GM18870 (cell line): ENCODE results near the gene CEP55.

Experiments used
- ATAC-seq: cut with Tn5 transposase; IDR thresholded peaks from one replicate; pipeline ENCODE4 v1.9.1; 2021; ENCODE audit warnings: moderate library complexity; ENCODE audit not compliant: unreplicated experiment

The CEP55 gene

GRCh38 chr10:93559490-93559889 lies 63.1 kb downstream of the CEP55 start:
- no peak for ATAC-seq

GRCh38 chr10:93560541-93560940 lies 64.1 kb downstream of the CEP55 start:
- no peak for ATAC-seq

GRCh38 chr10:93565446-93565845 lies 69.0 kb downstream of the CEP55 start:
- ATAC-seq, result no peak

- ATAC-seq, result no peak
These were observed 70.2 kb downstream of the CEP55 start, which contains the start of gene FFAR4 for GRCh38 chr10:93566435-93567276. Gene FFAR4, plus strand, starts transcription at chr10:93566665. Its CDS starts 56 bp downstream, at chr10:93566721.

DNA sequence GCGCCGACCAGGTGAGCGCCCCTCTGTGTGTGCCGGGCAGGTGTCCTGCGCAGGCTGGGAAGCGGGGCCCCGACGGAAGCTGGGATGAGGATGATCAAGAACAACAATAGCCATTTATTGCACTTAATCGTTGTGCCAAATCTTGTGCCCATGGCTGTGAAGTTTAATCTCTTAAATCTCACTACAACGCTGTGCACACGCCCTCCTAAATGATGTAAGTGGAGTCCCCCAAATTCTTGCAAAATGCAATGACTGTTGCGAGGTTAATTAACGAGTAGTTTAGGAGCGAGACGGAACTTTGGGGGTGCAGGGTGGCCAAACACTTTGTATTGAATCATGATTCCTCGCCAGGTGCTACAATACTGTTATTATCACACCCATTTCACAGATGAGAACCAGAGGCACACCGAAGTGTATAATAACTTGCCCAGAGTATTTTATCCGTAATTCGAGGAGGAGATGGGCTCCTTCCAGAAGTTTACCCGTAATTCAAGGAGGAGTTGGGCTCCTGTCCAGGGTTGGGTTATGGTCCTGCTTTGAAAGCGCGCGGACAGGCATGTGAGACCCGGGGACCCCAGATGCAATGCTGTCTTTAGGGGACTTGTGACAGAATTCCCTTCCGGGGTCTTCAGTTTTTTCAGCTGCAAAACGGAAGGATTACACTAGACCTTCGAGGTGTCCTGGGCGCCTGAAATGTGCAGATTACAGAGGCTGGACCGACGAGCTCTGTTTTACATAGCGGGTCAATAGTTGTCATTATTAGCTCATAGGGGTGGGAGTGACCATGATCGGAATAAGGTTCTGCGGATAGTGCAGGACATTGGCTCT lies 71.1 kb downstream of the CEP55 start:
- no peak for ATAC-seq

- no peak for ATAC-seq
These were observed 71.6 kb downstream of the CEP55 start for GRCh38 chr10:93568105-93568390.

- no peak for ATAC-seq
These were observed 74.0 kb downstream of the CEP55 start for GRCh38 chr10:93570383-93570782.

DNA sequence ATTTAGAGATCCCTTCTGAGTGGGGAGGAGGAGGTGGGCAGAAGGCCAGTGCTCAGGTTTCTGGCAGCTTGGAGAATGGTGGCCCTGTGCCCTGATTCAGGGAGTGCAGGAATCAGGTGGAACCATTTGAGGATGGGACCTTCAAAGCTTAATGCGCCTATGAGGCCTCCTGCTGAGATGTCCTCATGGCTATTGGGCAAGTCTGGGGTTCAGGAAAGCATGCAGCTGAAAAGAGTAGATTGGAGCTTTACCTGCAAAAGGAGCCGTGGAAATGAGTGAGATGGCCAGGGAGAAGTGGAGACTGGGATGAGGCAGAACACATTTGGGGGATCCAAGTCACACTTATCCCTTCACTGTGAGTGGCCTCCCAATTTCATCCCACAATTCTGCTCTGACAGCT lies 76.2 kb downstream of the CEP55 start:
- ATAC-seq, result no peak

DNA sequence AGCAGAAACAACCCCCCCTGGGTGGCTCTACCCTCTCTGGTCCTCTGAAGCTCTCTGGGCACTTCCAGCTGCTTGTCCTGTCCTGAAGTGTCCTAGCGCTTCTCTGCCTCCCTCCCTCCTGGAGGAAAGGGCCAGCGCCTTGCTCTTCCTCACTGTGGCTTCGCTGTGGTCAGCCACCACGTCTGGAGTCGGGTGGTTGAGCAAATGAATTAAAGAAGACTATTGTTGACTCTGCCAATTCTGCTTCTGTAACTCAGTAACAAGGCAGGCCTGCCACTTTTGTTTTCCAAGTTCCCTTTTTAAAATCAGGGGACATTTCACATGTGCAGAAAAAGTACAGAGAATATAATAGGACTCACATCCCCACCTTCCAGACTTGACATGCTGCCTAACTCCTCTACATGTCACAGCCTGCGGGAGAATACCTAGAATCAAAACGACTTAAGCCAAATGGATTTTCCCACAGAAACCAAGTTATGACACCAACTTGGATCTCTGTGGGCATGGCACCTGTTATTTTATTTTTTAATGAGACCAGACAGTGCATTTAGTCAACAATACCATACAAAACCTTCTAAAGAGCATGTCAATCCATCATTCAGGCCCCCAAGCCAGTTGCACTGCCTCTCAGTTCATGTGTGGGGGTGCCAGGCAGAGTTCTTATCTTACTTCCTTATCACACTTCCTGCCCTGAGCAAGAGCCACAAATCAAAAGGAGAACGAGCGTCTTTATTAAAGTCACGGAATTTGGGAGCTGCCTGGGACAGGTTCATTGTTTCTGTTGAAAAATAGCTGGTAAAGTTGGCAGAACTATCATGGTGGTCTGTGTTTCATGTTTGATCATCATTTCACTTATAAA lies 76.9 kb downstream of the CEP55 start:
- ATAC-seq, result no peak

GRCh38 chr10:93573924-93574323 lies 77.5 kb downstream of the CEP55 start:
- no peak for ATAC-seq

DNA sequence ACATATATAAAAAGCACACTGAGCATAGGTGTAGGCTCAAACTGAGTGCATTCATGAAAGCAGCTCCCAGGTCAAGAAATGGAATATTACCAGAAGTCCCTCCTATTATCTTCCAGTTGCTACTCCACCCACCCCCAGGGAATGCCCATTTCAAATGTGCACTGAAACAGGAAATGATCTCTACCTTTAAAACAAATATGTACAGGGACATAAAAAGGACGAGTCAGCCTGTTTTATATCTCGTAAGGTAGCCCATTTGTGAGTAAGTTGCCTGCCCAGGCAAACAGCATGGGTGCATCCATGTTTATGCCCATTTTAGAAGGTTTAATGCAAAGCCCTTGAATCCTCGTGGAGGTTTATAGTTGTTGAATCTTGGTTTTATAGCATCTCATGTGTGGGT lies 80.5 kb downstream of the CEP55 start:
- ATAC-seq, result no peak

GRCh38 chr10:93577565-93577964 lies 81.2 kb downstream of the CEP55 start:
- no peak for ATAC-seq
